Measurements from ENCODE around the gene UAP1L1. TPM values are rescaled to one million over a fixed set of nuclear protein-coding genes. Genes with fewer than 3 reads are reported as not detected.

The UAP1L1 gene
- total and polyA plus RNA-seq, 2 of the 8 experiments (the other 6 are each of a cell fraction or from before 2014, with no cell fraction given) = 2.0 to 5.4 TPM

DNA sequence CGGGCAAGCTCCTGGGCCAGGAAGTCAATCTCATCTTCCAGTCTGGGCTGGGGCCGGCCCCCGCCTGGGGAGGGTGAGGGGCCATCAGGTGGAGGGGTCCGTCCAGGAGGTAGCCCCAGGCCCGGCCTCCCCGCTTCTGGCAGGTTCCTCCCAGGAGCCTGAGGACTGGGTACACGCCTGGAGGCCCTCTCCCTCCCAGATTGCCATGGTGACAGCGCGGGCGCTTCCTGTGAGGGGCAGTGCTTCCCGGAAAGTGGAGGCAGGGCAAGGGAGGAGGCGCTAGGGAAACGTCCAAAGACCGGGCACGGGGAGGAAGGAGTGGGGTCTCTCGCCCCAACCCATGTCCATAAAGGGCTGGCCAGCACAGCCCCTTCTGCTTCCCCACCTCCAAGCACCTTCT is 36.2 kb upstream of the UAP1L1 start:
- H3K36me3 ChIP-seq (ENCODE audit: control insufficient read depth in 2 of 4, insufficient read depth in 4 of 4, low read length in 3 of 4) = peaks cover 0 to 3% (median 0%) of the 10 kb centered on the region in 4 experiments; a peak in 1 of 8 replicates
- H2AFZ ChIP-seq (ENCODE audit: low read length) = no peak overlapping the region
- no peak overlapping the region for H3K9ac ChIP-seq (replicated peaks in 1 of 4; ENCODE audit: extremely low read depth in 1 of 4, low read depth in 3 of 4, low read length in 3 of 4)
- H3K18ac ChIP-seq (ENCODE audit: extremely low read depth, low read length) = no peak overlapping the region
- no peak overlapping the region for H2BK120ac ChIP-seq (replicated peaks; ENCODE audit: low read depth, low read length)
- FAIRE-seq = no peak
- H3K27ac ChIP-seq (ENCODE audit: low read depth, low read length) = no peak overlapping the region
- no peak overlapping the region for H4K5ac ChIP-seq (ENCODE audit: insufficient read length, low read depth, low read length)
- H3K79me2 ChIP-seq (ENCODE audit: control insufficient read depth in 1 of 2, insufficient read depth in 2 of 2, low read length in 2 of 2) = peaks cover 0 to 4% of the 10 kb centered on the region in 2 experiments; a peak in 1 of 4 replicates
- ChIA-PET CTCF (ENCODE audit: partially characterized antibody) (interaction anchor here (2.0 kb wide), 1 partner anchor 12 kb away, joined by 13 read pairs; the partner anchor contains the start of gene ABCA2), POLR2A (ENCODE audit: partially characterized antibody) (no interaction called here)
- WGBS, 2 experiments (ENCODE audit: extremely low coverage in 1 of 2, insufficient coverage in 1 of 2, insufficient read length in 1 of 2, insufficient replicate concordance in 2 of 2, low coverage in 1 of 2, low lambda C conversion rate in 2 of 2, missing lambda C conversion rate in 1 of 2) = 87% methylated on average over 7 of the region's 16 CpGs; no CpG with 5 or more reads in 1 of the 2 experiments
- H3K4me2 ChIP-seq (ENCODE audit: insufficient read depth in 1 of 2, low read depth in 2 of 2, low read length in 2 of 2) = no peak overlapping the region
- H3K14ac ChIP-seq (ENCODE audit: insufficient read length) = no peak overlapping the region
- peaks cover 9% of the 10 kb centered on the region for H3K79me1 ChIP-seq (ENCODE audit: low read depth, low read length)
- H3K23ac ChIP-seq (ENCODE audit: insufficient read length) = no peak overlapping the region
- H2AK5ac ChIP-seq (ENCODE audit: low read depth, low read length) = no peak overlapping the region
- H3K27me3 ChIP-seq (replicated peaks in 1 of 4; ENCODE audit: control insufficient read depth in 3 of 4, extremely low read depth in 1 of 4, insufficient read depth in 3 of 4, low read length in 3 of 4) = peaks cover 5 to 15% (median 10%) of the 10 kb centered on the region in 4 experiments; a peak in 6 of 7 replicates
- H2BK20ac ChIP-seq (ENCODE audit: low read length) = no peak overlapping the region
- H4K91ac ChIP-seq (replicated peaks; ENCODE audit: insufficient read length, low read length) = no peak overlapping the region
- peaks cover 3 to 6% (median 5%) of the 10 kb centered on the region in 4 experiments; a peak in 4 of 7 replicates for H3K4me1 ChIP-seq (replicated peaks in 1 of 4; ENCODE audit: control insufficient read depth in 3 of 4, insufficient read depth in 4 of 4, low read length in 3 of 4)
- H2BK15ac ChIP-seq (ENCODE audit: low read length) = no peak overlapping the region
- no peak overlapping the region for H2BK12ac ChIP-seq (ENCODE audit: low read depth, low read length)
- no peak overlapping the region for H3K4ac ChIP-seq (replicated peaks; ENCODE audit: insufficient read length, low read depth, low read length)
- H2BK5ac ChIP-seq (ENCODE audit: low read depth, low read length) = no peak overlapping the region
- peaks cover 8% of the 10 kb centered on the region; the same call in 1 of the 2 replicates for H3K23me2 ChIP-seq (ENCODE audit: low read depth, low read length)
- H4K20me1 ChIP-seq (replicated peaks in 1 of 2; ENCODE audit: control insufficient read depth in 1 of 2, insufficient read depth in 2 of 2, low read length in 2 of 2) = peaks cover 7 to 15% of the 10 kb centered on the region in 2 experiments
- no peak for DNase-seq (ENCODE audit: low read depth in 1 of 2, low spot score in 2 of 2)
- no peak overlapping the region for H3K56ac ChIP-seq (replicated peaks; ENCODE audit: insufficient read length, low read depth, low read length)
- no peak overlapping the region; the same call in 1 of the 2 replicates for H4K8ac ChIP-seq (ENCODE audit: extremely low read depth, insufficient read depth, low read length)
- TF ChIP-seq CHD1 (IDR thresholded peaks at IDR 0.05; ENCODE audit: low read depth, low read length) (no peak), ASH2L (IDR thresholded peaks at IDR 0.05; ENCODE audit: low read length) (no peak), GABPA (IDR thresholded peaks at IDR 0.05; ENCODE audit: borderline replicate concordance, insufficient read depth, low read length) (no peak), KDM5A (IDR thresholded peaks at IDR 0.05; ENCODE audit: low read length) (no peak), RBBP5 (IDR thresholded peaks at IDR 0.05; ENCODE audit: borderline replicate concordance, low read depth, low read length) (no peak)
- TF ChIP-seq, protein P1, sequence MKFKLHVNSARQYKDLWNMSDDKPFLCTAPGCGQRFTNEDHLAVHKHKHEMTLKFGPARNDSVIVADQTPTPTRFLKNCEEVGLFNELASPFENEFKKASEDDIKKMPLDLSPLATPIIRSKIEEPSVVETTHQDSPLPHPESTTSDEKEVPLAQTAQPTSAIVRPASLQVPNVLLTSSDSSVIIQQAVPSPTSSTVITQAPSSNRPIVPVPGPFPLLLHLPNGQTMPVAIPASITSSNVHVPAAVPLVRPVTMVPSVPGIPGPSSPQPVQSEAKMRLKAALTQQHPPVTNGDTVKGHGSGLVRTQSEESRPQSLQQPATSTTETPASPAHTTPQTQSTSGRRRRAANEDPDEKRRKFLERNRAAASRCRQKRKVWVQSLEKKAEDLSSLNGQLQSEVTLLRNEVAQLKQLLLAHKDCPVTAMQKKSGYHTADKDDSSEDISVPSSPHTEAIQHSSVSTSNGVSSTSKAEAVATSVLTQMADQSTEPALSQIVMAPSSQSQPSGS (IDR thresholded peaks at IDR 0.05; ENCODE audit: low read length) = no peak
- no peak overlapping the region for H3K4me3 ChIP-seq (ENCODE audit: extremely low read depth in 1 of 4, insufficient read depth in 2 of 4, low read depth in 3 of 4, low read length in 4 of 4)
- H3K9me3 ChIP-seq (ENCODE audit: insufficient read depth in 2 of 2, low read depth in 1 of 2, low read length in 1 of 2) = no peaks in the 10 kb centered on the region
